BLaER1 (cell line): Measurements from ENCODE around the gene CREB3.
A peak's percentile ranks its signal among the peaks of the same experiment; 100 is the strongest.

ENCODE experiments used
- H3K27ac ChIP-seq: shearing (Covaris generic); formaldehyde crosslinking; 2 replicates; pipeline ENCODE4 v1.8.1; 2022
- H3K27me3 ChIP-seq: shearing (Covaris generic); formaldehyde crosslinking; 2 replicates; pipeline ENCODE4 v1.8.1; 2022
- H3K36me3 ChIP-seq: shearing (Covaris generic); formaldehyde crosslinking; 2 replicates; pipeline ENCODE4 v1.8.1; 2022
- H3K4me1 ChIP-seq: shearing (Covaris generic); formaldehyde crosslinking; 2 replicates; pipeline ENCODE4 v1.8.1; 2022
- H3K4me2 ChIP-seq: shearing (Covaris generic); formaldehyde crosslinking; 2 replicates; pipeline ENCODE4 v1.8.1; 2022
- H3K4me3 ChIP-seq: shearing (Covaris generic); formaldehyde crosslinking; 2 replicates; pipeline ENCODE4 v1.8.1; 2022
- H3K9ac ChIP-seq: shearing (Covaris generic); formaldehyde crosslinking; 2 replicates; pipeline ENCODE4 v1.8.1; 2022
- H3K9me3 ChIP-seq: shearing (Covaris generic); formaldehyde crosslinking; 2 replicates; pipeline ENCODE4 v1.8.1; 2022
- H4K20me1 ChIP-seq: shearing (Covaris generic); formaldehyde crosslinking; 2 replicates; pipeline ENCODE4 v1.8.1; 2022
- Cebpa-rat ChIP-seq: shearing (Covaris generic); IDR thresholded peaks from 2 replicates; pipeline ENCODE4 v1.8.1; 2022

CREB3 gene

GRCh38 chr9:35745569-35745968 lies 13.1 kb downstream of the CREB3 start:
- Histone ChIP-seq H3K4me3 (no peak overlapping the region), H3K4me2 (peak overlapping the region; percentile 84), H3K9me3 (no peaks in the 10 kb centered on the region)

DNA sequence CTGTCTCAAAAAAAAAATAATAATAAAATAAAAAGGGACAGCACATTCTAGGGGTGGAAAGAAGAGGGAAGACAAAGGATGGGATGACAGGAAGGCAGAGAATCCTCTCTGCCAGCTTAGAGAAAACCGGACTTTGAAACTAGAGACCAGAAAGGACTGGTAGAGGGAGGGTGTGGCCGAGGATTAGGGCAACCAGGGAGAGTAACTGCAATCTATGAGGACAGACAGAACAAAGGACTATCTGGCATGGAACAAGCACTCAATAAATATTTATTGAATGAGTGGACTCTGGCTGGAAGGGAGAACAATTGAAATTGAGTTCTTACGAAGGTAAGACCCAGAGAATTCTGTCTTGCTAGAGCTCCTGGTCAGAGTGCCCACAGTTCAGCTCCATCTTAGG lies 14.1 kb downstream of the CREB3 start:
- Histone ChIP-seq H3K4me2 (peak overlapping the region; percentile 84), H3K36me3 (peaks cover 31% of the 10 kb centered on the region), H3K9ac (peak overlapping the region; percentile 5; the same call in 1 of the 2 replicates), H3K27ac (no peak overlapping the region), H3K4me1 (peaks cover 61% of the 10 kb centered on the region), H3K27me3 (no peaks in the 10 kb centered on the region), H3K9me3 (no peaks in the 10 kb centered on the region), H3K4me3 (peak overlapping the region; percentile 91; the same call in 1 of the 2 replicates), H4K20me1 (no peaks in the 10 kb centered on the region; the same call in 1 of the 2 replicates)
- TF ChIP-seq Cebpa-rat = no peak

More at GRCh38 chr9:35745569-35745968, 13.1 kb downstream of the CREB3 start:
- H3K9ac ChIP-seq = no peak overlapping the region
- no peak overlapping the region for H3K27ac ChIP-seq
- peaks cover 66% of the 10 kb centered on the region for H3K4me1 ChIP-seq
- peaks cover 27% of the 10 kb centered on the region for H3K36me3 ChIP-seq
- no peak for TF ChIP-seq Cebpa-rat
- H3K27me3 ChIP-seq = no peaks in the 10 kb centered on the region
- H4K20me1 ChIP-seq = no peaks in the 10 kb centered on the region; the same call in 1 of the 2 replicates

DNA sequence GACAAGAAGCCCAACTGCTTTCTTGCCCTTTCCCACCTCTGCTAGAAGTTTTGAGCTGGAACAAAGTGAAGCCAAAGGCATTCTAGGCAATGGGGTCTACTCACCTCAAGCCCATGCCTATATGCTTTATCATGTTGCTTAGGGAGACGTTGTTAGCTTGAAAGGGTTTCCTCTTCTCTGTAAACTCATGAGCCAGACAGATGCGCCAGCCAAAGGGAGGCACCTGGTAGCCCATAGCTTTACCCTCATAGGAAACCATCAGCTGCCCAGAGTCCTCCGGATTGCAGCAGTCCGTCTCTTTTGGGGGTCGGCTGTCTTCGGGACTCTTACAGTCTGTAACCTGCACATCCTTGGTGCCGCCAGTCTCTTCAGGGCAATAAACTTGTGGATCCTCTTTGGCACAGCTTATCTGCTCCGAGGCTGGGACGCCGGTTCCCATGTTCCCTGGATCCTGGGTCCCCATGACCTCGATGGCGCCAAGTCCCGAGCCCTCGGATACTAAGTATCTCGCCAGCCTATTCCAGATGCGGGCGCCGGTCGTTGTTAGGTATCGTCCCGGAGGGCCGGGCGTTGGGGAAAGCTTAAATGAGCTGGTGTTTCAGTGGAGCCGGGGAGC lies 15.9 kb downstream of the CREB3 start:
- Histone ChIP-seq H3K9me3 (no peaks in the 10 kb centered on the region), H3K4me3 (peak overlapping the region; percentile 91), H3K4me2 (peak overlapping the region; percentile 84), H3K27ac (peak overlapping the region; percentile 87), H3K9ac (peak overlapping the region; percentile 86), H3K27me3 (no peaks in the 10 kb centered on the region), H3K36me3 (peaks cover 41% of the 10 kb centered on the region), H3K4me1 (peaks cover 51% of the 10 kb centered on the region), H4K20me1 (no peaks in the 10 kb centered on the region; the same call in 1 of the 2 replicates)
- no peak for TF ChIP-seq Cebpa-rat

GRCh38 chr9:35748858-35749514 lies 16.5 kb downstream of the CREB3 start, which contains the start of the genes GBA2 and RGP1:
GBA2 (minus strand) TSS chr9:35749228; CDS start chr9:35748704, 524 bp downstream.
RGP1 (plus strand) TSS chr9:35749287; CDS start chr9:35749756, 469 bp downstream.
- H3K4me2 ChIP-seq = peak within 1 kb of the TSS; percentile 84
- peaks cover 44% of the 10 kb centered on the region for H3K36me3 ChIP-seq
- no peaks in the 10 kb centered on the region for H3K27me3 ChIP-seq
- peak within 1 kb of the TSS; percentile 91 for H3K4me3 ChIP-seq
- H4K20me1 ChIP-seq = no peaks in the 10 kb centered on the region; the same call in 1 of the 2 replicates
- peak within 1 kb of the TSS; percentile 87 for H3K27ac ChIP-seq
- no peaks in the 10 kb centered on the region for H3K9me3 ChIP-seq
- peak within 1 kb of the TSS; percentile 86 for H3K9ac ChIP-seq
- TF ChIP-seq Cebpa-rat = no peak
- peaks cover 45% of the 10 kb centered on the region for H3K4me1 ChIP-seq

- peaks cover 44% of the 10 kb centered on the region for H3K4me1 ChIP-seq
- H4K20me1 ChIP-seq = no peaks in the 10 kb centered on the region; the same call in 1 of the 2 replicates
- H3K9ac ChIP-seq = peak overlapping the region; percentile 86
- peak overlapping the region; percentile 84 for H3K4me2 ChIP-seq
- no peaks in the 10 kb centered on the region for H3K27me3 ChIP-seq
- TF ChIP-seq Cebpa-rat = no peak
- H3K27ac ChIP-seq = peak overlapping the region; percentile 87
- no peaks in the 10 kb centered on the region for H3K9me3 ChIP-seq
- H3K36me3 ChIP-seq = peaks cover 43% of the 10 kb centered on the region
- peak overlapping the region; percentile 91 for H3K4me3 ChIP-seq
These were observed 17.2 kb downstream of the CREB3 start for GRCh38 chr9:35749515-35750255.

DNA sequence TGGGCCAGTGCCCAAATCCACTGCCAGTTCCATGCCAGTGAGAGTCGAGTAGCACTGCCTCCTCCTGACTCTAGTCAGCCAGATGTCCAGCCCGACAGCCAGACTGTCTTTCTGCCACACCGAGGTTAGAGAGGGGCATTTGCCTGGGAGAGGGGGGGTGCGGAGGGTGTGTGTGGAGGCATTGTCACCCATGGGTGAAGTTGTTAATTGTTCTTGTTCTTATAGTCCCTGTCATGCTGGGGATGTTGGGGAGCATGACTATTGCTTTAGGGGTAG lies 17.7 kb downstream of the CREB3 start:
- H4K20me1 ChIP-seq = no peaks in the 10 kb centered on the region; the same call in 1 of the 2 replicates
- H3K27me3 ChIP-seq = no peaks in the 10 kb centered on the region
- no peak overlapping the region for H3K27ac ChIP-seq
- no peaks in the 10 kb centered on the region for H3K9me3 ChIP-seq
- H3K4me2 ChIP-seq = peak overlapping the region; percentile 84
- no peak overlapping the region for H3K9ac ChIP-seq
- peak overlapping the region; percentile 91; the same call in 1 of the 2 replicates for H3K4me3 ChIP-seq
- peaks cover 47% of the 10 kb centered on the region for H3K4me1 ChIP-seq
- TF ChIP-seq Cebpa-rat = no peak
- H3K36me3 ChIP-seq = peaks cover 42% of the 10 kb centered on the region

DNA sequence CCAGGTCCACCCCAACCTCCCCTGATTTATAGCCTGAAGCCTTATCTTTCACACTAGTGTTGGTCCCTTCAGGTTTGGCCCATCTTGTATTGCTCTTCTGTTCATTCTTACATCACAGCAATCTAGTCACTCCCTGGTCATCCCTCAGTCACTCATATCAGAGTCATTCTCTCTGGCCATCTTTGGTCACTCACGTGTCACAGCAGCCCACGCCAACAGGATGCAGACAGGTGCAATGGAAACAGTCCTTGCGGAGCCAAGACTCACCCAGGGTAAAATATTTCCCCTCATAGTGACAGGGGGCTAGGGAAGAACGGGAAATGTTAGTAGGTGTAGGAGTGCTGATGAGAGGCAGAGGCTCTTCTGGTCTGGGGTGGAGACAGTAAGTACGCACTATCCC lies 21.0 kb downstream of the CREB3 start:
- H4K20me1 ChIP-seq = no peaks in the 10 kb centered on the region
- H3K36me3 ChIP-seq = peaks cover 42% of the 10 kb centered on the region
- H3K27me3 ChIP-seq = no peaks in the 10 kb centered on the region
- no peak overlapping the region for H3K27ac ChIP-seq
- no peak overlapping the region for H3K4me2 ChIP-seq
- no peak overlapping the region for H3K9ac ChIP-seq
- no peak overlapping the region for H3K4me3 ChIP-seq
- no peaks in the 10 kb centered on the region for H3K9me3 ChIP-seq
- peaks cover 48% of the 10 kb centered on the region for H3K4me1 ChIP-seq
- TF ChIP-seq Cebpa-rat = no peak

DNA sequence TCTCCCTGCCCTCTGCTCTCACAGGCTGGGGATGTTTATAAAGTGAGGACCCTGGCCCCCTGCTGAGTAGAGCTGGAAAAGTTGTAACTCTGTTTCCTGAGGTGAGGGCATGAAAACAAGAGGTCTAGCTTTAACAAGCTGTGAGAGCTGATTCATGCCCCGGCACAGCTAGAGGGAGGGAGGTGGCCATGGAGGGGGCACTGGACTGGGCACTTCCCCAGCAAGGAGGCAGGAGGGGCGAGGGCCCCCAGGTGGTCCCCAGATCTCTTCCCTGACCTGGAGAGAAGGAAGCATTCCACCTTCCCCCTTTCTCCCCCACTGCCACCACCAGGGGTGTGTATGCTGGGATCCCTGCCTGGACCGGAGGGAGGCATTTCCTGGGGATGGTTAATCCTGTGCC lies 21.8 kb downstream of the CREB3 start, which contains the start of gene MSMP:
Gene MSMP (minus strand): TSS at position 13 of the 400 bp plus-strand sequence. CDS start 147 bp downstream, outside the sequence.
- no peaks in the 10 kb centered on the region for H4K20me1 ChIP-seq
- H3K27ac ChIP-seq = no peak within 1 kb of the TSS
- H3K36me3 ChIP-seq = peaks cover 42% of the 10 kb centered on the region
- no peak within 1 kb of the TSS for H3K9ac ChIP-seq
- peaks cover 56% of the 10 kb centered on the region for H3K4me1 ChIP-seq
- no peak for TF ChIP-seq Cebpa-rat
- no peaks in the 10 kb centered on the region for H3K9me3 ChIP-seq
- H3K4me2 ChIP-seq = peak within 1 kb of the TSS; percentile 92; the same call in 1 of the 2 replicates
- no peak within 1 kb of the TSS for H3K4me3 ChIP-seq
- no peaks in the 10 kb centered on the region for H3K27me3 ChIP-seq

- no peaks in the 10 kb centered on the region for H3K9me3 ChIP-seq
- H3K27ac ChIP-seq = no peak overlapping the region
- peaks cover 56% of the 10 kb centered on the region for H3K4me1 ChIP-seq
- H3K9ac ChIP-seq = no peak overlapping the region
- TF ChIP-seq Cebpa-rat = no peak
- H3K36me3 ChIP-seq = peaks cover 42% of the 10 kb centered on the region
- H3K27me3 ChIP-seq = no peaks in the 10 kb centered on the region
- peak overlapping the region; percentile 92 for H3K4me2 ChIP-seq
- no peak overlapping the region for H3K4me3 ChIP-seq
- no peaks in the 10 kb centered on the region for H4K20me1 ChIP-seq
These were observed 22.6 kb downstream of the CREB3 start for GRCh38 chr9:35755071-35755470.
